ENCODE results near the gene ITGB1BP1.

GRCh38 chr2:9463698-9464034, 40.3 kb upstream of the ITGB1BP1 start:
- TF ChIP-seq YY1 (IDR thresholded peaks at IDR 0.05; ENCODE audit: insufficient read depth, insufficient read length): no peak
- TF ChIP-seq ZNF274 (IDR thresholded peaks at IDR 0.05; ENCODE audit: low read depth, low read length): no peak
- no peak for TF ChIP-seq SUZ12 (IDR thresholded peaks at IDR 0.05; ENCODE audit: extremely low read depth, insufficient read depth, insufficient read length)
